Liver (tissue), 3 donors: ENCODE measurements around the gene BIN1.

ENCODE experiments used
- CTCF ChIP-seq: fragments of 150-350 bp; IDR thresholded peaks from 2 replicates; pipeline ENCODE4 v1.5.1; 2017; ENCODE audit warnings: improper control_type of control experiment, low read depth, low read length; ENCODE audit not compliant: missing input control
- EGR1 ChIP-seq, 2 donors: IDR thresholded peaks; 2 replicates each; pipeline ENCODE4 v1.6.1; 2016 to 2018; ENCODE audit warnings: antibody characterized with exemption in 2 of 2, low read depth in 2 of 2
- GABPA ChIP-seq, 2 donors: IDR thresholded peaks in 1 of 2; conservative IDR thresholded peaks in 1 of 2; 2 replicates each; pipeline ENCODE4 v1.6.1; 2016; ENCODE audit warnings: antibody characterized with exemption in 2 of 2, mild to moderate bottlenecking in 1 of 2, moderate library complexity in 1 of 2
- JUND ChIP-seq, 2 donors: IDR thresholded peaks; 2 replicates each; pipeline ENCODE4 v1.6.1; 2016; ENCODE audit warnings: antibody characterized with exemption in 2 of 2
- MAX ChIP-seq: IDR thresholded peaks from 2 replicates; pipeline ENCODE4 v1.6.1; 2016; ENCODE audit warnings: antibody characterized with exemption
- RAD21 ChIP-seq, 2 donors: IDR thresholded peaks; 2 replicates each; pipeline ENCODE4 v1.6.1; 2016; ENCODE audit warnings: antibody characterized with exemption in 2 of 2, mild to moderate bottlenecking in 2 of 2
- REST ChIP-seq: IDR thresholded peaks from 2 replicates; pipeline ENCODE4 v1.6.1; 2016; ENCODE audit warnings: antibody characterized with exemption, mild to moderate bottlenecking
- SP1 ChIP-seq: IDR thresholded peaks from 2 replicates; pipeline ENCODE4 v1.6.1; 2018; ENCODE audit warnings: antibody characterized with exemption, mild to moderate bottlenecking
- TAF1 ChIP-seq: conservative IDR thresholded peaks from 2 replicates; pipeline ENCODE4 v1.6.1; 2016; ENCODE audit warnings: antibody characterized with exemption, mild to moderate bottlenecking
- YY1 ChIP-seq: IDR thresholded peaks from 2 replicates; pipeline ENCODE4 v1.6.1; 2016; ENCODE audit warnings: antibody characterized with exemption, mild to moderate bottlenecking
- ZBTB33 ChIP-seq: IDR thresholded peaks from 2 replicates; pipeline ENCODE4 v1.6.1; 2016; ENCODE audit warnings: antibody characterized with exemption
- donor health status: healthy.
- donor health status: healthy.

GRCh38 chr2:127022817-127023216, 84.1 kb downstream of the BIN1 start:
- TF ChIP-seq REST (no peak), MAX (no peak), CTCF (no peak), TAF1 (no peak), YY1 (no peak), ZBTB33 (no peak), JUND (IDR thresholded peaks at IDR 0.05) (no peak), SP1 (no peak), EGR1 (IDR thresholded peaks at IDR 0.05; ENCODE audit: low read depth in 2 of 2) (no peak), RAD21 (IDR thresholded peaks at IDR 0.05) (no peak), GABPA (IDR thresholded peaks at IDR 0.05 in 1 of 2, conservative IDR thresholded peaks at IDR 0.05 in 1 of 2) (no peak)
